22Rv1 (cell line): ENCODE measurements around the gene GOLT1B.

Experiments
- ZFX ChIP-seq: fragments of 450-650 bp; IDR thresholded peaks from 2 replicates; pipeline ENCODE4 v1.6.1; 2017; ENCODE audit warnings: antibody characterized with exemption, borderline replicate concordance
- TF ChIP-seq, protein P1 (sequence below): fragments of 450-650 bp; IDR thresholded peaks from 2 replicates; pipeline ENCODE4 v1.5.1; 2017; ENCODE audit warnings: mild to moderate bottlenecking

DNA sequence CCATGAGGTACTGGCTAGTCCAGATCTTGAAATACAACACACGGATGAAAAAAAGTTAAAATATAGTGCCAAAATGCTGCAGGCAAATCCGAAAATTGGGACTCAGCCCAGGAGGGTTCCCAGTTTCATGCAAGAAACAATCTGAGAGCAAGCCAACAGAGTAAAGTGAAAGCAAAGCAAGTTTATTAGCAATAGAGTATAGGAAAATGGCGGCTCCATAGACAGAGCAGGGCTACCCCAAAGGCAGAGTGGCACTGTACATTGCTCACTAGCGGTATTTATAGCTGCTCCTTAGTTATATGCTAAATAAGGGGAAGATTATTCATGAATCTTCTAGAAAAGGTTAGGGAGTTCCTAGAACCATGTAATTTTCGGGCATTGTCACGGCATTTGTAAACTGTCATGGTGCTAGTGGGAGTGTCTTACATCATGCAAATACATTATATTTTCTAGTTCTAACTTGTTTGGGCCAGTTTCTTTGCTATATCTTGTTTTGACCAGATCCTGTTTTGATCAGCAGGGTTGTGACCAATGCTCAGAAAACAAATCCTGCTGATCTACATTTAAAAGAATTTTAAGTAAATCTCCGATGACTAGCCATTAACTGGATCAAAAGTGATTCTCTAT lies 29.3 kb upstream of the GOLT1B start:
- no peak for TF ChIP-seq ZFX
- TF ChIP-seq, protein P1, sequence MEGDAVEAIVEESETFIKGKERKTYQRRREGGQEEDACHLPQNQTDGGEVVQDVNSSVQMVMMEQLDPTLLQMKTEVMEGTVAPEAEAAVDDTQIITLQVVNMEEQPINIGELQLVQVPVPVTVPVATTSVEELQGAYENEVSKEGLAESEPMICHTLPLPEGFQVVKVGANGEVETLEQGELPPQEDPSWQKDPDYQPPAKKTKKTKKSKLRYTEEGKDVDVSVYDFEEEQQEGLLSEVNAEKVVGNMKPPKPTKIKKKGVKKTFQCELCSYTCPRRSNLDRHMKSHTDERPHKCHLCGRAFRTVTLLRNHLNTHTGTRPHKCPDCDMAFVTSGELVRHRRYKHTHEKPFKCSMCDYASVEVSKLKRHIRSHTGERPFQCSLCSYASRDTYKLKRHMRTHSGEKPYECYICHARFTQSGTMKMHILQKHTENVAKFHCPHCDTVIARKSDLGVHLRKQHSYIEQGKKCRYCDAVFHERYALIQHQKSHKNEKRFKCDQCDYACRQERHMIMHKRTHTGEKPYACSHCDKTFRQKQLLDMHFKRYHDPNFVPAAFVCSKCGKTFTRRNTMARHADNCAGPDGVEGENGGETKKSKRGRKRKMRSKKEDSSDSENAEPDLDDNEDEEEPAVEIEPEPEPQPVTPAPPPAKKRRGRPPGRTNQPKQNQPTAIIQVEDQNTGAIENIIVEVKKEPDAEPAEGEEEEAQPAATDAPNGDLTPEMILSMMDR, result no peak
